ENCODE measurements around the gene USP24.

Gene USP24

DNA sequence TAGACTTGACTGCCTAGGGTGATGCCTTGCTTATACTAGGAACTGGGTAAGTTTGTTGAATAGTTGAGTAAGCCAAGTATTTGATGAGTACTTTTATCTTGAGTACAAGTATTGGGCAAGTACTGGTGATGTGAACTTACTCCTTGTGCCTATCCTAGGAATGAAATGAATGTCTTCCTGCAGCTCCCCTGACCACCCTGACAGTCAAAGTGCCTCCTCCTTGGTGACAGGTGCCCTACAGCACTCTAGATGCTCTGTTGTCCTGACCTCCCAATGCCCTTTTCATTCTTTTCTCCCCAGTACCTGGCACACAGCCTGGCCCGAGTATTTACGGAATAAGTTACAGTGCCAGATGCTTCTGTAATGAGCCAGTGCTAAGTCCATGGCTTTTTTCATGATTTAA lies 150.3 kb downstream of the USP24 start:
- no peak for DNase-seq

DNA sequence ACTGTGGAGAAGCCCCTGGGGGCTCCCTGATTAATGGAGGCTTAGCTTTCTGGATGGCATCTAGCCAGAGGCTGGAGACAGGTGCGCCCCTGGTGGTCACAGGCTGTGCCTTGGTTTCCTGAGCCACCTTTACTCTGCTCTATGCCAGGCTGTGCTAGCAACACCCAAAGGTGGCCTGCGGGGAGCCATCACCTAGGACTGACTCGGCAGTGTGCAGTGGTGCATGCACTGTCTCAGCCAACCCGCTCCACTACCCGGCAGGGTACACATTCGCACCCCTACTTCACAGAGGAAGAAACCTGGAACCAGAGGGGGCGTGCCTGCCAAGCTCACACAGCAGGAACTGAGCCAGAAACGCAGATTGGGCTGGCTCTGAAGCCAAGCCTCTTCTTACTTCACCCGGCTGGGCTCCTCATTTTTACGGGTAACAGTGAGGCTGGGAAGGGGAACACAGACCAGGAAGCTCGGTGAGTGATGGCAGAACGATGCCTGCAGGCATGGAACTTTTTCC lies 151.0 kb downstream of the USP24 start:
- no peak for DNase-seq

- DNase-seq = no peak
Measured at GRCh38 chr1:55063577-55063942, 151.6 kb downstream of the USP24 start.

- no peak for DNase-seq
Measured at GRCh38 chr1:55062801-55063576, 152.2 kb downstream of the USP24 start.

GRCh38 chr1:55061706-55062321 lies 153.3 kb downstream of the USP24 start:
- DNase-seq = no peak

GRCh38 chr1:55061000-55061705 lies 154.0 kb downstream of the USP24 start:
- no peak for DNase-seq

GRCh38 chr1:55060133-55060999 lies 154.8 kb downstream of the USP24 start:
- DNase-seq = no peak

GRCh38 chr1:55059302-55060132 lies 155.6 kb downstream of the USP24 start:
- no peak for DNase-seq

GRCh38 chr1:55057956-55058298 lies 157.2 kb downstream of the USP24 start:
- DNase-seq = no peak

DNA sequence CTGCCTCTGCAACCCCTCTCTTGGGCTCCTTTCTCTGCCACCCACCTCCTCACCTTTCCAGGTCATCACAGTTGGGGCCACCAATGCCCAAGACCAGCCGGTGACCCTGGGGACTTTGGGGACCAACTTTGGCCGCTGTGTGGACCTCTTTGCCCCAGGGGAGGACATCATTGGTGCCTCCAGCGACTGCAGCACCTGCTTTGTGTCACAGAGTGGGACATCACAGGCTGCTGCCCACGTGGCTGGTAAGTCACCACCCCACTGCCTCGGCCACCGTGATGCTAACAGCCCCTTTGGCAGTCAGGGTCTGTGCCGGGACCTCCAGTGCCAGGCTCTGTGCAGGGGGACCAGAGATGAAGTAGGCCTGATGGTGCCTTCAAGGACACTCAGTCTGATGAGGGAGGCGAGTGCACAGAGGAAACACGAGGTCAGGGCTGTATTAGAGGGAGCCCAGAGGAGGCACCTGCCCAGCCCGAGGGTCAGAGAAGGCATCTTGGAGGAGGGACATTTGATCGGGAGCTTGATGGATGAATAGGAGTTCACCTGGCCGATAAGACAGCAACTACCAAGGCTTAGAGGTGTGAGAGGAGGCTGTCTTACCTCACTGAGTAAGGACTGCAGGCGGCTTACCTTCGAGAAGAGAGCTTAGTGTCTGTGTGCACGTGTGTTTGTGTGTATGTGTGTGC lies 157.8 kb downstream of the USP24 start:
- no peak for DNase-seq

DNA sequence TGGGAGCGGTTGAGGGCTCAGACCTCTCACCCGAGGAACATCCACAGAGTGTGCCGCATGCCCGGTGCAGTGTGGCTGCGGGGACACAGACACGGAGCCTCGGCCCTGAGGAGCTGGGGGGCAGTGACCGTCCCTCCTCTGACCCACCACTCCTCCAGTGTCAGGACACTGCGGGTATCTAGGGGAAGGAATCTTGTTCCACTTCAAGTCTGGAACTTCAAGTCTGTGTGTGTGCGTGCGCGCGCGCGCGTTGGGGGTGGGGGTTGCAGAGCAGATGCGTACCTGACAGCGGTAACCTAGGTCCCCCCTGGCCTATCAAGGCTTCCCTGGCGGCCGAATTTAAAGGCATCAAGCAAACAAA lies 158.6 kb downstream of the USP24 start:
- no peak for DNase-seq

GRCh38 chr1:55055951-55056631 lies 159.1 kb downstream of the USP24 start:
- no peak for DNase-seq

GRCh38 chr1:55055084-55055882 lies 159.9 kb downstream of the USP24 start:
- no peak for DNase-seq

- DNase-seq = no peak
Measured at GRCh38 chr1:55054396-55054795, 160.8 kb downstream of the USP24 start.

- DNase-seq = no peak
Measured at GRCh38 chr1:55053265-55053954, 161.8 kb downstream of the USP24 start.

- DNase-seq = no peak
Measured at GRCh38 chr1:55052221-55053142, 162.7 kb downstream of the USP24 start.

- no peak for DNase-seq
Measured at GRCh38 chr1:55051621-55052020, 163.5 kb downstream of the USP24 start.

- no peak for DNase-seq
Measured at GRCh38 chr1:55051169-55051568, 164.0 kb downstream of the USP24 start.

Data from SW 1271 (cell line).